ENCODE data around the gene TRIM45.

Gene TRIM45

DNA sequence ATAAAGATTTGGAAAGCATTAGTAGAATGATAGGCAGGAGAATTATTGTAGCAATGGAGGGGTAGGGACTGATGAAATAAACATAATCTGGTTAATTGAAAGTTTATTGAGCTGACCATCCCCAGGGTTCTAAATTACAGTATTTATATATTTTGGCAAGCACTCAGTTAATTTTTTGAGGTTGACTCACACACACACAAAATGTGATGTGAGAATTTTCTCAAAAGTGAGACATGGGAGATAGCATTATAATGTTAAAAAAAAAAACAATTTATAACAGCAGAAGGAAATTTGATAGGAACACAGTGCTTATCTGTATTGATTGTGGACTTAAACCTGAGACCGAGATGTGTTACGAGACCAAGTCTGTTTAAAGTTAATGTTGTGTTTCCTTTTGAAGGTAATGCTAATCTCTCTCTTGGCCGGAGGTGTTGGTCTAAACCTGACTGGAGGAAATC lies 24.6 kb downstream of the TRIM45 start (continued):
- no peak for TF ChIP-seq ZNF280C (tag by site-specific recombination; IDR thresholded peaks at IDR 0.05)
- TF ChIP-seq MZF1 (tag by site-specific recombination; IDR thresholded peaks at IDR 0.05; ENCODE audit: borderline replicate concordance): no peak
- no peak for TF ChIP-seq PATZ1 (tag by site-specific recombination; IDR thresholded peaks at IDR 0.05)
- TF ChIP-seq ZBTB17 (tag by site-specific recombination; IDR thresholded peaks at IDR 0.05): 0 out of 2 replicates have a peak, but pooled peaks have one; percentile 17
- TF ChIP-seq HOXD13 (CRISPR knock-in tag; IDR thresholded peaks at IDR 0.05; ENCODE audit: borderline replicate concordance): no peak

DNA sequence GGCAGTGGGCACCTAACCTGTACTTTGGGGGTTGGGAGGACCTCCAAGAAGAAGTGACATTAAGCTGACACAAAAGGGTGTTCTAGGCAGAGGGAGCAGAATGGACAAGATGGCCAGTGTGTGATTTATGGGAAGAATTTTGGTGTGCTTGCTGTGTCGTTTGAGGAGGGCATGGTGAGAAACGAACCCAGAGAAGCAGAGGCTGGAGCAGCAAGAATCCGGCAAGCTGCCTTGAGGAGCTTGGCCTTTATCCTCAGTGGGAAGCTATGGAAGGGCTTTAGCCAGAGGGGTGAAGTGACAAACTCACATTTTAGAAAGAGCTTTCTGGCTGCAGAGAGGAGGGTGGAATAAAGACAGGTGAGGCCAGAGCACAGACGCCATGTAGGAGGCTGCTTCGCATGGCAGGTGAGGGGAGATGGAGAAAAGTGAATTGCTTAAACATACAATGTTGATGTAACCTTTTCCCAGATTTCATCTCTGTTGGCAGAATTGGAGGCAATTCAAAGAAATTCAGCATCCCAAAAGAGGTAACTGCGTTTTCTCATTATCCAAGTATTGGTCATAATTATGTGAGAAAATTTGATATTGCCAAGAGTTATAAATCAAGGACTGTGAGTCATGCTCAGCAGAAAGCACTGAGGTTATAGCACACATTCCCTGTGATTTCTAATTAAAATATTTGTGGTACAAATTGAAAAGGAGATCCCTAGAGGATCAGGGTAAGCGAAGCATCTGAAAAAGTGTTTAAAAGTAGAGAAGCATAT lies 26.5 kb downstream of the TRIM45 start:
- no peaks in the 10 kb centered on the region for H3K4me1 ChIP-seq (ENCODE audit: control insufficient read depth, insufficient read depth, low read length)
- peaks cover 31 to 98% of the 10 kb centered on the region in 2 experiments; a peak in 2 of 3 replicates for H3K36me3 ChIP-seq (ENCODE audit: control insufficient read depth in 2 of 2, insufficient read depth in 1 of 2, low read length in 2 of 2)
- CTCF ChIA-PET: interaction anchor here (0.7 to 4.1 kb wide), 2 partner anchors 190 to 297 kb away, joined by 3 to 17 read pairs; no protein-coding TSS in a partner anchor
- POLR2A ChIA-PET: interaction anchor here (1.2 kb wide), 1 partner anchor 35 kb away, joined by 3 read pairs; the partner anchor contains the start of gene TTF2
- no peak overlapping the region for H3K4me3 ChIP-seq (ENCODE audit: low read depth, low read length)
- no peak overlapping the region for H3K27ac ChIP-seq (ENCODE audit: extremely low read depth, low read depth, low read length)
- H3K9me3 ChIP-seq (ENCODE audit: control insufficient read depth, insufficient read depth, low read depth, low read length): no peaks in the 10 kb centered on the region
- TF ChIP-seq ZNF558 (tag by site-specific recombination; IDR thresholded peaks at IDR 0.05) (no peak), ZNF394 (tag by site-specific recombination; IDR thresholded peaks at IDR 0.05; ENCODE audit: borderline replicate concordance) (0 out of 2 replicates have a peak, but pooled peaks have one; percentile 13), ZBTB17 (tag by site-specific recombination; IDR thresholded peaks at IDR 0.05) (peak; percentile 37), ZNF426 (tag by site-specific recombination; IDR thresholded peaks at IDR 0.05) (no peak), ZNF777 (tag by site-specific recombination; IDR thresholded peaks at IDR 0.05; ENCODE audit: borderline replicate concordance) (no peak), GLIS2 (tag by site-specific recombination; IDR thresholded peaks at IDR 0.05) (no peak), ZNF133 (tag by site-specific recombination; IDR thresholded peaks at IDR 0.05) (no peak), ZNF600 (tag by site-specific recombination; IDR thresholded peaks at IDR 0.05) (no peak), ZEB2 (tag by site-specific recombination; IDR thresholded peaks at IDR 0.05) (no peak), ZFP69B (tag by site-specific recombination; IDR thresholded peaks at IDR 0.05) (no peak), ZSCAN23 (tag by site-specific recombination; IDR thresholded peaks at IDR 0.05) (no peak), ZBTB6 (tag by site-specific recombination; IDR thresholded peaks at IDR 0.05) (no peak), SCRT2 (tag by site-specific recombination; IDR thresholded peaks at IDR 0.05) (no peak), ZNF664 (tag by site-specific recombination; IDR thresholded peaks at IDR 0.05) (no peak), OSR2 (tag by site-specific recombination; IDR thresholded peaks at IDR 0.05) (no peak), ZBTB48 (tag by site-specific recombination; IDR thresholded peaks at IDR 0.05) (no peak), ZNF639 (tag by site-specific recombination; IDR thresholded peaks at IDR 0.05) (no peak)
- TF ChIP-seq, protein P1, sequence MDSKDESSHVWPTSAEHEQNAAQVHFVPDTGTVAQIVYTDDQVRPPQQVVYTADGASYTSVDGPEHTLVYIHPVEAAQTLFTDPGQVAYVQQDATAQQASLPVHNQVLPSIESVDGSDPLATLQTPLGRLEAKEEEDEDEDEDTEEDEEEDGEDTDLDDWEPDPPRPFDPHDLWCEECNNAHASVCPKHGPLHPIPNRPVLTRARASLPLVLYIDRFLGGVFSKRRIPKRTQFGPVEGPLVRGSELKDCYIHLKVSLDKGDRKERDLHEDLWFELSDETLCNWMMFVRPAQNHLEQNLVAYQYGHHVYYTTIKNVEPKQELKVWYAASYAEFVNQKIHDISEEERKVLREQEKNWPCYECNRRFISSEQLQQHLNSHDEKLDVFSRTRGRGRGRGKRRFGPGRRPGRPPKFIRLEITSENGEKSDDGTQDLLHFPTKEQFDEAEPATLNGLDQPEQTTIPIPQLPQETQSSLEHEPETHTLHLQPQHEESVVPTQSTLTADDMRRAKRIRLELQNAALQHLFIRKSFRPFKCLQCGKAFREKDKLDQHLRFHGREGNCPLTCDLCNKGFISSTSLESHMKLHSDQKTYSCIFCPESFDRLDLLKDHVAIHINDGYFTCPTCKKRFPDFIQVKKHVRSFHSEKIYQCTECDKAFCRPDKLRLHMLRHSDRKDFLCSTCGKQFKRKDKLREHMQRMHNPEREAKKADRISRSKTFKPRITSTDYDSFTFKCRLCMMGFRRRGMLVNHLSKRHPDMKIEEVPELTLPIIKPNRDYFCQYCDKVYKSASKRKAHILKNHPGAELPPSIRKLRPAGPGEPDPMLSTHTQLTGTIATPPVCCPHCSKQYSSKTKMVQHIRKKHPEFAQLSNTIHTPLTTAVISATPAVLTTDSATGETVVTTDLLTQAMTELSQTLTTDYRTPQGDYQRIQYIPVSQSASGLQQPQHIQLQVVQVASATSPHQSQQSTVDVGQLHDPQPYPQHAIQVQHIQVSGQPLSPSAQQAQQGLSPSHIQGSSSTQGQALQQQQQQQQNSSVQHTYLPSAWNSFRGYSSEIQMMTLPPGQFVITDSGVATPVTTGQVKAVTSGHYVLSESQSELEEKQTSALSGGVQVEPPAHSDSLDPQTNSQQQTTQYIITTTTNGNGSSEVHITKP (tag by site-specific recombination; IDR thresholded peaks at IDR 0.05): 0 out of 2 replicates have a peak, but pooled peaks have one; percentile 19
- TF ChIP-seq, protein P2, sequence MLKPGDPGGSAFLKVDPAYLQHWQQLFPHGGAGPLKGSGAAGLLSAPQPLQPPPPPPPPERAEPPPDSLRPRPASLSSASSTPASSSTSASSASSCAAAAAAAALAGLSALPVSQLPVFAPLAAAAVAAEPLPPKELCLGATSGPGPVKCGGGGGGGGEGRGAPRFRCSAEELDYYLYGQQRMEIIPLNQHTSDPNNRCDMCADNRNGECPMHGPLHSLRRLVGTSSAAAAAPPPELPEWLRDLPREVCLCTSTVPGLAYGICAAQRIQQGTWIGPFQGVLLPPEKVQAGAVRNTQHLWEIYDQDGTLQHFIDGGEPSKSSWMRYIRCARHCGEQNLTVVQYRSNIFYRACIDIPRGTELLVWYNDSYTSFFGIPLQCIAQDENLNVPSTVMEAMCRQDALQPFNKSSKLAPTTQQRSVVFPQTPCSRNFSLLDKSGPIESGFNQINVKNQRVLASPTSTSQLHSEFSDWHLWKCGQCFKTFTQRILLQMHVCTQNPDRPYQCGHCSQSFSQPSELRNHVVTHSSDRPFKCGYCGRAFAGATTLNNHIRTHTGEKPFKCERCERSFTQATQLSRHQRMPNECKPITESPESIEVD (tag by site-specific recombination; IDR thresholded peaks at IDR 0.05): no peak
